Measurements from ENCODE around the gene ATXN3.
"Not testable (repeated sequence)": the region's sequence is repeated elsewhere in the genome, so short reads cannot be mapped to it uniquely, and the experiment has no call there.

ATXN3 gene

DNA sequence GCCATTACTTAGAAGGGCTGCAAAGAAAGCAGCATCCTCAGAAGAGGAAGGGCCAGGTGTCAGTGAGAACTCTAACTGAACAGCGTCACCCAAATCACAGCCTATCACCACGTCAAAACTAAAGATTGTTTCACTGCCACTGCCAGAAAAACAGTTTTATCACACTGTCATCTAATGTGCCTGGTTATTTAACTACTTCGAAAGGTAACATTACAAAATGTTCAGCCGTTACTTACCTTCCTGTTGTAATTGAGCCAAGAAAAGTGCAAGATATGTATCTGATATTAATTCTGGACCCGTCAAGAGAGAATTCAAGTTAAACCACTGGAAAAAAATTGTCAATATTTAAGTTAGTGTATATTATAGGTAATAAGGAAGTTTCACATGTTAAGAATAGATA lies 17.9 kb downstream of the ATXN3 start:
- DNase-seq (ENCODE audit: insufficient read length, low spot score) (no peak), FAIRE-seq (no peak)

- DNase-seq (ENCODE audit: insufficient read length, low spot score) (no peak), FAIRE-seq (no peak)
Observed at GRCh38 chr14:92074555-92074954, 31.8 kb downstream of the ATXN3 start.

- DNase-seq (ENCODE audit: insufficient read length, low spot score) (no peak), FAIRE-seq (no peak)
Observed at GRCh38 chr14:92058006-92058917, 48.1 kb downstream of the ATXN3 start.

DNA sequence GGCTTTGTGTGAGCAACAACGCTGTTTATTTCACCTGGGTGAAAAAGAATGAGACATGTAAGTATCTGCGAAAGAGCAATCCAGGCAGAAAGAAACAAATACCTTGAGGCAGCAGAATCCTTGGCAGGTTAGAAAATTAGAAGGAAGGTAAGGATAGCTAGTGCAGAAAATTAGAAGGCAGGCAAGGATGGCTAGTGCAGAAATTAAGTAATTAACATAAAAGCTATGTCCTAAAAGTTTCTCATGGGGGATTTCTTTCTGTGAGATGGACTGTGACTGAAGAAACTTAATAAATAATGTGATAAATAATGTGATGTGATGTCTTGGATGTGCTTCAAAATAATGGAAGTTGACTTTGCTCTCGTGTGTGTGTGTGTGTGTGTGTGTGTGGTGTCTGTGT lies 56.6 kb downstream of the ATXN3 start:
- FAIRE-seq (no peak), DNase-seq (ENCODE audit: insufficient read length, low spot score) (no peak)

DNA sequence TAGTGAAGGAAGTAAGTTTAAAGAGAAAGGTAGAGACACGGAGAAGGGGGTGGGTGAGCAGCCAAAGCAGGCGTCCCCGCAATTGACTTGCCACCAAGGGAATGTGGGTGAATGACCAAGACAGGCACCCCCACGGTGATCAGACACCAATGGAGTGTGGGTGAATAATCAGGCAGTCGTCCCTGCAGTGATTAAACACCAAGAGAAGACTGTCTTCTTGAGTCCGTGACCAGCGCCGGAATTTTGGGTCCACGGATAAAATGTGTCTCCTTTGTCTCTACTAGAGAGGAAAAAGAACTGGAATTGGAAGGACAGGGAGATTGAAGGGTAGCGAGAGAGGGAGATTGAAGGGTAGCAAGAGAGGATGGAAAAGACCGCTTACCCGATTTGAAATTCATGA lies 57.2 kb downstream of the ATXN3 start:
- not testable (repeated sequence) for FAIRE-seq; DNase-seq (ENCODE audit: insufficient read length, low spot score)

- not testable (repeated sequence) for FAIRE-seq; DNase-seq (ENCODE audit: insufficient read length, low spot score)
Observed at GRCh38 chr14:92045904-92046303, 60.5 kb downstream of the ATXN3 start.

DNA sequence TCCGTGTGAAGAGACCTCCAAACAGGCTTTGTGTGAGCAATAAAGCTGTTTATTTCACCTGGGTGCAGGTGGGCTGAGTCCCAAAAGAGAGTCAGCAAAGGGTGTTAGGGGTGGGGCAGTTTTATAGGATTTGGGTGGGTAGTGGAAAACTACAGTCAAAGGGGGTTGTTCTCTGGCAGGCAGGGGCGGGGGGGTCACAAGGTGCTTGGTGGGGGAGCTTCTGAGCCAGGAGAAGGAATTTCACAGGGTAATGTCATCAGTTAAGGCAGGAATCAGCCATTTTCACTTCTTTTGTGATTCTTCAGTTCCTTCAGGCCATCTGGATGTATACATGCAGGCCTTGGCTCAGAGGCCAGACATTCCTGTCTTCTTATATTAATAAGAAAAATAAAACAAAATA lies 64.6 kb downstream of the ATXN3 start:
- FAIRE-seq; DNase-seq (ENCODE audit: insufficient read length, low spot score): not testable (repeated sequence)

DNA sequence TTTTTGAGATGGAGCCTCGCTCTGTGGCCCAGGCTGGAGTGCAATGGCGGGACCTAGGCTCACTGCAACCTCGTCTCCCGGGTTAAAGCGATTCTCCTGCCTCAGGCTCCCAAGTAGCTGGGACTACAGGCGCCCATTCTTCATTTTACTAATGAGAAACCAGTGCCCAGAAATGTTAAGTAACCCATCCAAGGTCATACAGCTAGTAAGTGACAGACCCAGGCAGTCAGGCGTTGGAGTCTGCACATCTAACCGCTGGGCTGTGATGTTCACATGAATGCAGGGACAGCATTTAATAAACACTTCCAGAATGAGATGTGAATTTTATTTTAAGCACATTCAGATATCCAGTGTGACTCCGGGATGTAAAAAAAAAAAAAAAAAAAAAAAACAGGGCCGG lies 65.2 kb downstream of the ATXN3 start:
- FAIRE-seq (no peak), DNase-seq (ENCODE audit: insufficient read length, low spot score) (no peak)

- peak; percentile 71 for FAIRE-seq
Observed at GRCh38 chr14:92040431-92041051, 65.8 kb downstream of the ATXN3 start.

DNA sequence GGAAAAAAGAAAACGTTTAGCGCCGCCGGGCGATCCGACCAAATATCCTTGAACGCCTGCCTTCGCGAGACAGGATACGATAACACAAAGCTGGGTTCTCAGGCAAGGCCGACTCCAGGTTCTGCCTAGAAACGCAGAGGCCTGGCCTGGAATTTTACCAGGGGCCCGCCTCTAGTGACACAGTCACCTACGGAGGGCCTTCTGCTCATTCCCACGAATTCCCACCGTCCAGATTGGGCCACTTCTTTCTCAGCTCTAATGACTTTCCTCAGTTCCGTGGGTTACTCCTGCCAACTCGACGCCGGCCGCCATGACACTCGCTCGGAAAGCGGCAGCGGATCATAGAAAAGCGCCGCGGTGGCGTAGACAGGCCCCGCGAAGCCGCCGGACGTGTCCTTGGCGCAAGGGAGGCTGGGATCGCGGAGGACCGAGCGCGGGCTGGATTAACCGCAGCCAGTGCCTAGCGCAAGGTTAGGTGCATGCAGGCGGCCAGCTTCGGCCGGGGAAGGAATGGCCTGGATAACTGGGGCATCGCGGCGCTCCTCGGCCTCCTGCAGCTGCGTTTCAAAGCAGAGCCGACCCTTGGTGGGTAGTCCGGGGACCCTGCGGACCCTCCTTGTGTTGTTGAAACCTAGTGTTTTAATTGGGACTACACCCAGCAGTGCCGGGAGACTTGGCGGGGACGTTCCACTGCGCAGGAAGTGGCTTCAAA lies 66.5 kb downstream of the ATXN3 start, which contains the start of gene TRIP11:
TRIP11 (minus strand) TSS at position 341 of the 712 bp plus-strand sequence. CDS start 374 bp downstream, outside the sequence.
- DNase-seq (ENCODE audit: insufficient read length, low spot score) (peak; percentile 76), FAIRE-seq (peak; percentile 89)

More at GRCh38 chr14:92040431-92041051, 65.8 kb downstream of the ATXN3 start:
- no peak for DNase-seq (ENCODE audit: insufficient read length, low spot score)

DNA sequence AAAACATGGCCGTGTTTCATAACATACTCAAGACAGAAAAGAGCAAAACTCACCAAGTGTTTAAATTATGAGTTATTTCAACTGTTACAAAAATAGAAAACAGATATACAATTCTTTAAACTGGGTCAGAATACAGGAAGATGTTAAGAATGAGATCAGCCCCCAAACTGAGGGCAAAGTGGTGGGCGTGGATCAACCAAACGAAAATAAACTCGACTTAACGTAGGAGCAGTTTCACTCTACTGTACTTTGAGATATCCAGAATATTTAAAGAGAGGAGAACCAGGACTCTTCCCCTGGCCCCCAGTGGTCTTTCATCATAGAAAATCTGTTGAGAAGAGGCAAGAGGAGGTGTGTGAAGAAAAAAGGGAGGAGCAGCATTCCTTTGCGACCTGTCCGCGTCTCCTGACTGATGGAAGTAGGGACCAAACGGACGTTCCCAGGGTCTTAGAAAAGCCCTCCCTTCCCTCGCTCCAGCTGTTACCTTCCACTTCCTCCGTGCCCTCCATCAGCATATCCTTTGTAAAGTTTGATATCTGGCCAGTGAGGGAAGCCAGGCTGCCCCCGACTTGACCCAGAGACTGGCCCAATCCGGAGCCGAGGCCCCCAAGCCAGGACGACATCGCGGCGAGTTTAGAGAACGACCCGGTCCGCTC lies 67.2 kb downstream of the ATXN3 start:
- DNase-seq (ENCODE audit: insufficient read length, low spot score) (no peak), FAIRE-seq (peak; percentile 26)

DNA sequence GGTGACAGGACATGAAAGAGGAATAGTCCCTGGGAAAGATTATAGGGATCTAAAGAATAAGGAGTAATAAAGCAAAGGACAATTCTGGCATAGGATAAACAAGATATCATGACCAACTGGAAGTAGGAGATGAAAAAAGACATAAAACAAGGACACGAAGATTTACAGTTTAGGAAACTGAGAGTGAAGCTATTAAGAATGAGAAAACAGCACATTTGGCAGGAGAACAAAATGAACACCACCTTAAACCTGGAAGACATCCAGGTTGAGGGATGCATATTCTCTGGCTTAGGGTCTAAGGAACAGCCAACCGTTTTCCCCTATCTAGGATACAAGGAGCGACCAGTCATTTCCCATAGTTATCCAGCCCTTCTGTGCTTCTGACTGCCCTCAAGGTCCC lies 68.4 kb downstream of the ATXN3 start:
- FAIRE-seq: no peak

DNA sequence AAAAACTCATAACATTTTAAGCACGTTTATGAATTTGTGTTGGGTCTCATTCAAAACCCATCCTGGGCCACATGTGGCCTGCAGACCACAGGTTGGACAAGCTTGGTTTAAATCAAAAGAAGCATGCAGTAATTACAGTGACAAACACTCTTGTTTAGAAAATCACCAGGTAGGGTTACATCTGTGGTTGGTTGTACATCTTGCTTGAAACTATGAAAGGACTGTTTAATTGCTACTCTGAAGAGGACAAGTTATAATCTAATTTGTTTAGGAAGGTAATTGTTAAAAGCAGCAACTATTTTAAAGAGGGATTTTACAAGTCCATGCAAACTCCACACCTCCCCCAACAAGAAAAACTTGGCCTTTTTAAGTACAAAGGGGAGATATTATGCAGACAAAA lies 70.5 kb downstream of the ATXN3 start:
- no peak for FAIRE-seq
- DNase-seq (ENCODE audit: insufficient read length, low spot score): no peak

More for the DNA sequence above, 68.4 kb downstream of the ATXN3 start:
- no peak for DNase-seq (ENCODE audit: insufficient read length, low spot score)

DNA sequence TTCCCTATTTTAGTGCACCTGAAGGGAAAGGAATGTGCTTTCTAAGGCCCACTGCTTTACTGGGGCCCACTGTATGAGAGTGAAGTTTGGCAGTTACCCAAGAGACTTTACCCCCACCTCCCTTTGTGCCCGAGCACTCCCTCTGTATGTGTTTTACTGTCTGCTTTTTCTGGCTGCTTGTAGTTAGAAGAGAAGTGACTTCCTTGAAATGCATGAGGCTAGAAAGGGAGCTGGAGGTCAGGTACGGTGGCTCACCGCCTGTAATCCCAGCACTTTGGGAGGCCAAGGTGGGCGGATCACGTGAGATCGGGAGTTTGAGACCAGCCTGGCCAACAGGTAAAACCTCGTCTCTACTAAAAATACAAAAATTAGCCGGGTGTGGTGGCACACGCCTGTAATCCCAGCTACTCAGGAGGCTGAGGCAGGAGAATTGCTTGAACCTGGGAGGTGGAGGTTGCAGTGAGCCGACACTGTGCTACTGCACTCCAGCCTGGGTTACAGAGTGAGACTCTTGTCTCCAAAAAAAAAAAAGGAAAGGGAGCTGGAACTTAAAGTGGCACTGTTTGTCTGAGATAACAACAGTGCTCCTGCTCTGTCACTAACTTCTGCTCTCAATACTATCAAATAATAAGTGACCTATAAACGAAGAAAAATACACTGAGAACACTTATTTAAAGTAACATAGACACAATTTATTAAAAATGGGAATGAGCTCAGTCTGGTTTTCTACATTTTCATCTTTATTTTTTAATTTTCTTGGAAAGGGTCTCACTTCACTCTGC lies 72.3 kb downstream of the ATXN3 start:
- DNase-seq (ENCODE audit: insufficient read length, low spot score) (no peak), FAIRE-seq (peak; percentile 49)

DNA sequence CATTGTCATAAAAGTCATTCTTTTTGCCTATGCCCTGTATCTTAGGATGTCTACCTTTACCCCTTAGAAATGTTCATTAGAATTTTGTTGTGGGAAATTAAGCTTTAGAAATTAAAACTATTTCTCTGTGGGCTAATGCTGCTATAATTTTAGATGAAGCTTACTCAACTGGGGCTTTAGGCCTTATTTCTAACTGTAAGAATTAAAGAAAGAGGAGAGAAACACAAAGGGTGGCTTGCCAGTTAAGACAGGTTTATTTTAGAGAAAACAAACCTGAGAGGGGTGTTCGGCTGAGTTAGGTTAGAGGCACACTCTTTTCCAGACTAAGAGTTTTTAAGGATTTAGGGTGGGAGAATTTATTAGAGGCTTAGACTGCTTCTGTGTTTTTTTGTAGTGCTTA lies 72.9 kb downstream of the ATXN3 start:
- DNase-seq (ENCODE audit: insufficient read length, low spot score): no peak
- no peak for FAIRE-seq

- DNase-seq (ENCODE audit: insufficient read length, low spot score) (no peak), FAIRE-seq (no peak)
Observed at GRCh38 chr14:92026548-92027190, 79.7 kb downstream of the ATXN3 start.

- FAIRE-seq (no peak), DNase-seq (ENCODE audit: insufficient read length, low spot score) (no peak)
Observed at GRCh38 chr14:92022036-92022435, 84.3 kb downstream of the ATXN3 start.

DNA sequence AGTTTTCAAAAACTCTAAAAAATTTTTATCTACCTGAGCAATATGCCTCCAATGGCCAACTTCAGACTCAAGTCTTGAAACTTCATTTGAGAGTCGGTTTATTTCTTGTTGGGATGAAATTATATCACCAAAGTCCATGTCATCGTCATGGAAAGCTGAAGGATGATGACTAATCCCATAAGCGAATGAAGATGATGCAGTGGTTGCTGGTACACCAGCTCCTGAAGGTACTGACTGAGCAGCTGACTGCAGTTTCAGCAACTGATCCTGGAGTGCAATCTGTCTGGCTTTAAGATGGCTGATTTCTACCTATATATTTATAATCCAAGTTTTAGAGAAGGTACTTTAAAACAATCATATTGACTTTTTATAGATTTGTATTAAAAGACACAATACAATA lies 84.9 kb downstream of the ATXN3 start:
- FAIRE-seq: no peak

DNA sequence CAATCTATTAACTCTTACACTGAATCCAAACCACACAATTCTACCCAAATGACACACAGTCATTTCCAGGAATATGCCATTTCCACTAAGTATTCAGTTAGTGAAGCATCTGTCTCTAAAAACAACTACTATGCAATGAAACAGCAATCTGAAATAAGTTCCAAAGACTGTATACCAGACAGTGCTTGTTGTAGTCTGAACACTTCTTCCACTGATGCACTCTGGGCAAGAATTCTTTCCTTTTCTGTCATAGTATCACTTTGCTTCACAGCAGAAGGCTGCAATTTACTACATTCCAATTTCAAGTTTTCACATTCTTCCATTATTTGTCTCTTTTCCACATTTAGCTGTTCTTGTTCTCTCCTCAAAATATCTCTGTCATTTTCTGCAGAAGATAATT lies 92.3 kb downstream of the ATXN3 start:
- no peak for FAIRE-seq

More for the DNA sequence above, 84.9 kb downstream of the ATXN3 start:
- DNase-seq (ENCODE audit: insufficient read length, low spot score): no peak

More for the DNA sequence above, 92.3 kb downstream of the ATXN3 start:
- DNase-seq (ENCODE audit: insufficient read length, low spot score): no peak

Measured in GM19239 (cell line).